Urinary bladder (tissue), 4 donors: ENCODE results near the gene ZNF319. TPM values are rescaled to one million over a fixed set of nuclear protein-coding genes. Genes with fewer than 3 reads are reported as not detected.

Source experiments
- DNase-seq: peaks from one replicate; pipeline ENCODE4 v3.0.0-alpha.2; 2015; ENCODE audit errors: extremely low spot score
- H3K27ac ChIP-seq: one replicate; pipeline ENCODE4 v1.5.1; 2013; ENCODE audit warnings: low read depth, mild to moderate bottlenecking, moderate library complexity
- H3K36me3 ChIP-seq: one replicate; pipeline ENCODE4 v1.6.1; 2013; ENCODE audit warnings: mild to moderate bottlenecking, moderate library complexity; ENCODE audit not compliant: insufficient read depth
- H3K4me1 ChIP-seq: one replicate; pipeline ENCODE4 v1.6.1; 2013; ENCODE audit warnings: mild to moderate bottlenecking, moderate library complexity; ENCODE audit not compliant: insufficient read depth
- H3K4me3 ChIP-seq: one replicate; pipeline ENCODE4 v1.5.1; 2013; ENCODE audit warnings: low read depth, low read length
- WGBS: extraction: QIAGEN DNeasy Blood & Tissue Kit; methylation state at CpG from one replicate; pipeline ENCODE4 v1.1.7; 2013; 5-methylcytosine and 5-hydroxymethylcytosine counted together
- polyA plus RNA-seq: library from polyadenylated mRNA; stranded (reverse); fragments of 200-250 nt; gene quantifications from one replicate; pipeline ENCODE4 v1.2.3, GENCODE V29; 2013
- total RNA-seq: library from RNA; depleted of rRNA; stranded (reverse); fragments of >200 nt; gene quantifications from one replicate; pipeline ENCODE4 v1.2.3, GENCODE V29; 2014
- donor health status: healthy with polysubstance abuse.
- donor health status: healthy.

Gene ZNF319
- total and polyA plus RNA-seq, 2 donors = 3.8 to 11.4 TPM

DNA sequence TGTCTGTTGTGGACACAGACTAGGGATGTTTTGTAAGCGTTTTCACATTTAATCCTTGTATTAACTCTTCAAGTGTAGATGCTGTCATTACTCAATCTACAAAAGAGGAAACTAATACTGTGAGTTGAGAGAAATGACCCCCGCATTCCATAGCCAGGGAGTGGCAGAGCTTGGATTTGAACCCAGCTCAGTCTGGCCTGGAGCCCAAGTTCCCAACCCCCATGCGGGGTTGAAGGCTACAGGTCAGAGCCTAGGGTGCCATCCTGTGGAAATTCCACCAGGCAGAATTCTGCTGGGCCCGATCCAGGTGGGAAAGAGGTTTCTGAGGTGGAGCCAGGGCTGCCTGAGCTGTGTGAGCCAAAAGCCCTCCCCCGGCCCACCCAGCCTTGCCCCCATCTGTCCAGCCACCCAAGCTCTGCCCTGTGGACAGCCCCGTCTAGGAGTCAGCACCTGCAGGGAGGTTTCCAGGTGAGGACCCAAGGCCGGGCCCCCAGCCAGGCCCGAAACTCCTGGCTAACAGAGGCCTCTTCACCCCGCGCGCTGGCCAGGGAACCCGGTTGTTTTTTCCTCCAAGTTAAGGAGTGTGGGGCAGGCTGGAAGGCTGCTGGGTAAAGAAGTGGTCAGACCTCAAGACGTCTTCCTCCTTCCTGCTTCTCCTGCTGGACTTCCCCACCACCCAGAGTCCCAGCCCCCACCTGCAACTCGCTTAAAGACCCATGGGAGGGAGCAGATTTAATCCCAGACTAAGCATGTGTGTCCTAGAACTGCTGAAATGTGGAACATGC, 30.7 kb upstream of the ZNF319 start:
- H3K36me3 ChIP-seq = no peaks in the 10 kb centered on the region
- DNase-seq = no peak
- no peaks in the 10 kb centered on the region for H3K4me1 ChIP-seq
- WGBS = 66% methylated on average over 14 of the region's 14 CpGs
- no peak overlapping the region for H3K27ac ChIP-seq
- H3K4me3 ChIP-seq = no peak overlapping the region

DNA sequence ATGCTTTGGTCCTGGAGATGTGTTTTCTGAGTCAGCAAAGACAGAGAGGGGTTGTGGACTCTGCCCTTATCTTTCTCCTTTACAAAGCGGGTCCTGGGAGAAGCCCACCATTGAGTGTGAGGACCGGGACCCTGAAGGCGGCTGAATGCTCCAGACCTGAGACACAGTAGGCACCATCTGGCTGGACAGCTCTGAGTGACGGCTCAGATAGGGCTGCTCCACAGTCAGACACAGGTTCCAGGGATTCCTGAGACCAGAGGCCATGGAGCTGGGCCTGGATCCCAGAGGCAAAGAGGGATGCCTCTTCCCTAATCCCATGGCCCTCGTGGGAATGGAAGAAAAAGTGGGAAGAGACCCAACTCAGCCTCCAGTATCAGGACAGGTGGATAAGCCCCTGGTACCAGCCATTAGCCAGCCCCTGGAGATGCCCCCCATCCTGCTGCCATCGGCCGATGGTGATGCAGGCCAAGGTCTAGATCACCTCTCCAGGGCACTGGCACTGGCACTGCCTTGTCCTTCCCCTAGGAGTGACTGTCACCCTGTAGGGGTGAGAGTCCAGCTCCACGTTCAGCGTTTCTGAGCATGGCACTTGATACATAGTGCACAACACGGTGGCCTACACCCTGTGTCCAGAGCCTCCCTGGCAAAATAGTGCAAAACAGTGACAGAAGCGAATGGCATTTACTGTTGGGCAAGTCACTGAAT, 29.8 kb upstream of the ZNF319 start:
- no peak for DNase-seq
- Histone ChIP-seq H3K4me1 (no peaks in the 10 kb centered on the region), H3K4me3 (no peak overlapping the region), H3K36me3 (no peaks in the 10 kb centered on the region), H3K27ac (no peak overlapping the region)
- WGBS = 85% methylated on average over 11 of the region's 11 CpGs

DNA sequence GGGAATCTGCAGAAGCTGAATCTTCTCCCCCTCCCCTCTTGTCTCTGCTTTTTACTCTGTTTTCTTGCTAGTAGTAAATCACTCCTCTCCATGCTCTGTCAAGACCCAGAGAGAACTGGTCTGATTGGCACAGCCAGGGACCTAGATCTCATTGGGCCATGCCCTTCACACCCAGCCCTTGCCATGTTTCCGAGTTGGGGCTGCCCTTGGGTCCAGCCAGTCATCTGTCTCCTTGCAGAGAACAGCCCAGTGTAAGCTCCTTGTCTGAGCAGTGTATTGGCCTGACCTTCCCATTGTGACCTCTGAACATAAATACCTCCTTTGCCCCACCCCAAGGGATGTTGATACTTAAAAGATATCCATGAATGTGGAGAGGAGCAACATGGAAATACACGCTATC, 28.9 kb upstream of the ZNF319 start:
- WGBS = 92% methylated on average over 2 of the region's 2 CpGs
- H3K4me3 ChIP-seq = no peak overlapping the region
- DNase-seq = no peak
- no peak overlapping the region for H3K27ac ChIP-seq
- H3K4me1 ChIP-seq = no peaks in the 10 kb centered on the region
- no peaks in the 10 kb centered on the region for H3K36me3 ChIP-seq

DNA sequence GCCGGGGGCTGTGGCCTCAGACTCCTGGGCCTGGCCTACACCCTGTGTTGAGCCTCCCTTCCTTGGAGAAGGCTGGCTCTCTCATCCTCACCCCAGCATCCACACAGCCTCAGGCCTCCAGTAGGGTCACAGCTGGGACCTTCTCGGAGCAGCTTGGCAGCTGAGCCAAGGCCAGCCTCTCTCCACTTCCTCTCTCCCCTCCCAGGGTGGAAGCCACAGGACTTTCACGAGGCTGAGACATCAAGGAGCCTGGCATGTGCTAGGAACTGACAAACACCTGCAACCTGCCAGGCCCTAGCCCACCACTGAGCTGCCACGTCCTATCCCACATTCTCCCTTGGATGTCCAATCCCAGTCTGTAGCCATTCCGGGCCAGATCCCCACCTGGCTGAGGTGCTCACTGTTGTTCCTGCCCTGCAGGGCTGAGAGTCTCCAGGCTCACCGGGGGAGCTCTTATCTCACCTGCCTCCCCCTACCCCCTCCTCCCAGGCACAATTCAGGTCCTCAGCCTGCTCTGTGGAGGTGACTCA, 28.1 kb upstream of the ZNF319 start:
- no peak for DNase-seq
- 75% methylated on average over 6 of the region's 6 CpGs for WGBS
- Histone ChIP-seq H3K36me3 (no peaks in the 10 kb centered on the region), H3K4me1 (no peaks in the 10 kb centered on the region), H3K27ac (no peak overlapping the region), H3K4me3 (no peak overlapping the region)

DNA sequence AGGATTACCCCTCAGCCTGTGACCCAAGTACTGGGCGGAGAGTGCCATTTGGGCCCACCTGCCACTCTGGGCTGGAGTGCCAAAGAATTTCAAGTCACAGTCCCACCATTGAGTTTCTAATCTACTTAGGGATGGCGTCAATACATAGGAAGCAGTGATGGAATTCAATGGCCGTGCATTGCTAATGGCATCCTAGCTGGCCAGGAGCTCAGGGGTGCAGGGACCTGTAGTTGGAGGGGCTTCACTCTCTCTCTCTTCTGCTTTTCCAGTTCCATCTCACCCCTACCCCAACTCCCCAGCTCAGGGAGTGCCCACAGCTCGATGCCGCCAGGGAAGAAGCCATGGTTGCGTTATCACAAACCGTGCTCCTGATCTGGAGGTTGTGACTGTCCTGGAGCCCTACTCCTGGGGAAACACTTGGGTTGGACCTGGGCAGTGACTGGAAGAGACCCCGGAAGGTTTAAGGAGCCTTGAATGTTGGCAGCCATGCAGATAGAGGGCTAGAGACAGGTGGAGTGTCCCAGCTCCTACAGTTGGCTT, 27.5 kb upstream of the ZNF319 start:
- H3K27ac ChIP-seq = no peak overlapping the region

DNA sequence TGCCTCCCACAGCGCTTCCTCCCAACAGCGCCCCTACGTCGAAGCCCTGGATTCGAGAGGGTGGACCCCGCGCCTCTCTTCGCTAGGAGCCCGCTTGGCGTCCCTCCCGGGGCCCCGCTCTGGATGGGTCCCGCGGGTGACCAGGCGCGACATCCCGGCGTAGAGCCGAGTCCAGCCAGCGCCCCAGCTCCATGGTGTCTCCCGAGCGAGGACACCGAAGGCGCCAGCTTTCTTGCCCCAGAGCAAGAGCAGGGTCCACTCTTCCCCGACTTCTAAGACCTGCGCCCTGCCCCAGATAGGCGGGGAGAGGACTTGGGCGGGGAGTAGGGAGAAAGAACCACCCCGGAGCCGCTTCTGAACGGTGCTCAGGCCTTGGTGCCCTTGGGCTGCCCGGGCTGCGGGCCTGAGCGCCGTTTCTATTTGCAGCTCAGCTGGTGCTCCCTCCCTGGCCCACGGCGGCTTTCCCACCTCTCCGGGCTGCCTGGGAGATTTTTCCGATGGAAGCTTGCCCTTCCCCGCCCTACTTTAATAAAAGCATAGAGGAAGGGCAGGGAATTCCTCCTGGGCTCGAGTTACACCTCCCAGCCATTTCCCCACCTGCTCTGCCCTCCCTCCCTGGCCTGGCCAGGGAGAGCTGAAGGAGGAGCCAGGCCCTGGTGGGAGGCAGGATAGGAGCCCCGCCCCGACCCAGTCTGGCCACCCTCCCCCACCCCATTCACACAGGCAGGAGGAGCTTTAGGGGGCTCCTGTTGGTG, 26.9 kb upstream of the ZNF319 start:
- Histone ChIP-seq H3K36me3 (no peaks in the 10 kb centered on the region), H3K4me3 (peak overlapping the region; percentile 61), H3K4me1 (no peaks in the 10 kb centered on the region), H3K27ac (no peak overlapping the region)
- 6% methylated on average over 43 of the region's 43 CpGs for WGBS
- DNase-seq = no peak

More for the DNA sequence above, 27.5 kb upstream of the ZNF319 start:
- H3K36me3 ChIP-seq = no peaks in the 10 kb centered on the region
- no peak overlapping the region for H3K4me3 ChIP-seq
- 91% methylated on average over 8 of the region's 8 CpGs for WGBS
- no peaks in the 10 kb centered on the region for H3K4me1 ChIP-seq
- DNase-seq = no peak

DNA sequence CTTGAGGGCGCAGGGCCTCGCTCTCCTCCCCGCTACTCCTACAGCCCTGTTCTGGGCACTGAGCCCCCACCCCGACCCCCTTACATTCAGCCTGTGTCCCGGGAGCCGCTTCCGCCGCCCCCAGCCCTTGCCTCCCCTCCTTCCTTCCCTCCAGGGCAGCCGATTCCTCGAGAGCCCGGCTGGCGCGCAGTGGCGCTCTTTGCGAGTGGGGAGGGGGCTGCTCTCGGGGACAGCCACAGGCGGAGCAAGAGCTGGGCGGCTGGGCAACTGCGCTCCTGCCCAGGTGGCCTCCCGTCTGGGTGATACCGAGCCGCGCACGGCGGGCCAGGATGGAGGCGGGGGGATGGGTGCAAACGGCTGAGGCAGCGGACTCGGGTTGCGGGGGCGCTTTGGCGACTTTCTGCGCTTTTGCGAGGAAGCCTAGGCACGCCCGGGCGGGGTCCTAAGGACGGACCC, 26.3 kb upstream of the ZNF319 start:
- DNase-seq = no peak
- H3K4me3 ChIP-seq = peak overlapping the region; percentile 61
- no peak overlapping the region for H3K27ac ChIP-seq
- H3K36me3 ChIP-seq = no peaks in the 10 kb centered on the region
- WGBS = under 1% methylated on average over 38 of the region's 38 CpGs
- no peaks in the 10 kb centered on the region for H3K4me1 ChIP-seq

DNA sequence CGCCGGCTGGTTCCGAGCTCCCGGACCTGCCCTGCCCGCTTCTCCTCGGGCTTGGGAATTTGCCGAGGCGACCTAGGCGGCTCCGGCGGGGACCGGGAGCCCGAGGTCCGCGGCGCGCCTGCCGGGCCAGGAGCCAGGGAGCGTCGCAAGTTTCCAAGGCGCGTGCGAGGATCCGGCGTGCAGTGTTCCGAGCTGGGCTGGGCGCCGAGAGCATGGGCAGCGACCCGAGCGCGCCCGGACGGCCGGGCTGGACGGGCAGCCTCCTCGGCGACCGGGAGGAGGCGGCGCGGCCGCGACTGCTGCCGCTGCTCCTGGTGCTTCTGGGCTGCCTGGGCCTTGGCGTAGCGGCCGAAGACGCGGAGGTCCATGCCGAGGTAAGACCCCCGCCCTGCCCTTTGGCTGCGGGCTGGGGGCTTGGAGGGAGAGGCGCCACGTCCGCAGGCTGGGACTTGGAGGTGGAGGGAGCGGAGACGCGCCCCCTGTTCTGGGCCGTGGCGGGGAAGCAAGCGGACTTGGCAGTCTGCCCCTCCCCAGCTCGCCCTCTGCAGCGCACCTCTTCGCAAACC, 25.8 kb upstream of the ZNF319 start:
- under 1% methylated on average over 65 of the region's 65 CpGs for WGBS
- Histone ChIP-seq H3K27ac (no peak overlapping the region), H3K4me3 (peak overlapping the region; percentile 61), H3K4me1 (no peaks in the 10 kb centered on the region), H3K36me3 (no peaks in the 10 kb centered on the region)
- DNase-seq = no peak

DNA sequence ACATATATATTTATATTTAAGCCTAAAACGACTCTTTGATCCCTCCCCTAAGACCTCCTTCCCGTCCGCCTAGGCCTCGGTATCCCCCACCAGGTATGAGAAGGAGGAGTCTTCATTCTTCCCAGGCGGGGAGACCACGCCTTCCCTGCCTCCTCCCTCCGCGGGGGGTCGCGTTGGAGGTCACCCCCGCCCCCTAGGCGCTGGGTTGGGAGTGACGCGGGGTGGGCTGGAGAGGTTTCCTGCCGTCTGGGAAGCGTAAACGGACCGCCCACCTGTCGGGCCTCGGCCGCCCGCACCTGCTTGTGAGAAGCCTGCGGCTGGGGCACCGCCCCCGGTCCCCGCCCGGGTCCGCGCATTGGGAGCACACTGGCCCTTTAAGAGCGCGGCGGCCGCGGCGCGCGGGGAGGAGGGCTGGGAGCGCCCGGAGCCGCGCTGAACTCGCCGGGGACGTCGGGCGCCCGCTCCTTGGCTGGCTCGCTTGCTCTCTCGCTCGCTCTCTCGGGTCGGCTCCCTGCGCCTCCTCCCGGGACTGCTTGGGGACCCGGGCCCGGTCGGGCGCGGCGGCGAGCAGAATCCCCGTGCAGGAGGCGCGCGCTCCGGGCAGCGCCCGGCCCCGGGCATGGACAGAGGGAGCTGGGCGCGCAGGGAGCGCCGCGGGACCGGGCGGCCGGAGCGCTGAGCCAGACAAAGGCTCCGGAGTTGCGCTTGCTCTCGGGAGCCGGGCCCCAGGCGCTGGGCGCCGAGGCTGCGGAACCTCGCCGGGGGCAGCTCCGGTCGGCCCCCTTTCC, 25.1 kb upstream of the ZNF319 start, which contains the start of gene MMP15:
Gene MMP15 (plus strand): TSS at position 404 of the 788 bp plus-strand sequence. CDS start 597 bp downstream, outside the sequence.
- no peaks in the 10 kb centered on the region for H3K4me1 ChIP-seq
- H3K4me3 ChIP-seq = peak within 1 kb of the TSS; percentile 61

DNA sequence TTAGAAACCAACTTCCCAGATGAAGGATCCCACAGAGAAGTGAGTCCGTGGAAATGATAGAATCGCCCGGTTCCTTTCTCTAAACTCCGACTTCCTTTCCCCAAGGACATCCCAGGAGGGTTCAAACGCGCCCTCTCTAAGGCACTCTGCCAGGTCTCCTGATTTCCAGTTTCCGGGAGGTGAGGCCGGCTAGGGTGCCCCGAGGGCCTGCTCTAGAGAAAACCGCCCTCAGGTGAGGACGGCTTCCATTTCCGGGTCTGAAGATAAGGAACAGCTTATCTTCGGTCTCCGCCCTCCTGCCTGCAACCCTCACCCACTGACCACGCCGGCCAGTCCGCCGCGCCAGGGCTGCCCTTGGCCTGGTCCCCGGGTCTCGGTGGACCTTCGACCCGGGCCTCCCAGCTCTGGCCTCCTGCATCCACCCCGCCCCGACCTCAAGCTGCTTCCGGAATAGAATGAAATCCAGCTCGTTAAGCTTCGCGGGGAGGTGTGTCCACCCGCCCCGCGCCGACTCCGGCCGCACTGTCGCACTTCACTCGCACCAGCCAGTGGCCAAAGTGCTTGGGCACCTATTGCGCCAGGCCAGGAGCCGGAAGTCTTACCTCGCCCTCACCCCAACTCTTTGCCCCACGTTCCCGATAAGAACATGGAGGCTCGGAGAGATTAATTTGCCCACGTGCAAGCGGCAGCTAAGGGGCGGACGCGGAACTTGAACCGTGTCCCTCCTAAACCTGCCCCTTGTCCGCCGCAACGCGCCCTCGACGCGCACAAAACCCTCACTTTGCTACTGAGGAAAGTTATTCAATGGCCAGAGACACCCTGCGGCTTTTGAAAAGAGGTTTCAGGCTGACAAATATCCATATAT, 24.2 kb upstream of the ZNF319 start:
- no peaks in the 10 kb centered on the region for H3K4me1 ChIP-seq
- DNase-seq = no peak

More for the DNA sequence above, 25.1 kb upstream of the ZNF319 start, which contains the start of gene MMP15:
- Histone ChIP-seq H3K27ac (peak within 1 kb of the TSS; percentile 42), H3K36me3 (no peaks in the 10 kb centered on the region)
- no peak for DNase-seq
- under 1% methylated on average over 90 of the region's 90 CpGs for WGBS

DNA sequence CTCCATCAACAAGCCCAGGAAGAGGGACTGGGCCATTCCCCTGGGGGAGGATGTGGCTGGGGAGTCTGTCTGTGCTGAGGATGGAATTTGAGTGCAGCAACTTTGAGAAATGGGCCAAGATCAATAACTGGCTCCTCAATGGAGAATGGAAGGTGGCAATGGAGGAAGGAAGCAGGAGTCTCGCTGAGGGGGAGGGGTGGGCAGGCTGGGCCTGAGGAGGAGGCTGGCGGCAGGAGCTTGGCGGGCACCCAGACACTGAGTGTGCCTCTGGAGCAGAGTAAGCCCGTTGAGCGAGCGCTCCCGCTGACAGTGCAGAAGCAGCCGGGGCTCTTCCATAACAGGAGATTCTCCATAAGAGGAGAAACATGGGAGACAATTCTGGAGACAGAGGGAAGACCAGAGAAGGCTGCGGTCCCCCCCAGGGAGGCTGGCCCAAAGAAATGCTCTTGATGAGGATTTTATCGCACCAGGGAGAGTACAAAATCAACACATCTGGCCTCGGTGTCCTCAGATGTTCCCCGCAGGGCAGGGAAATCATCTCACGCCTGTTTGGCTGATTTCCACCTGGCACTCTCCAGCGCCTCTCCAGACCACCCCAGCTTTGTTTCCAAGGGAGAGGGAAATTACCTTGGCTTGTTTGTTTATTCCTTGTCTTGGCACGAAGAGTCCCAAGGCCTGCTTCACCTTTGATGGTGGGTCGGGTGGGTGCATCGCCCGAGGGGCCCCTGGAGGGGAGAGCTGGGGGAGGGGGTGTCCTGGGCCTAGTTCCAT, 22.3 kb upstream of the ZNF319 start:
- H3K27ac ChIP-seq = no peak overlapping the region
- H3K4me3 ChIP-seq = no peak overlapping the region
- H3K4me1 ChIP-seq = no peaks in the 10 kb centered on the region

More for the DNA sequence above, 24.2 kb upstream of the ZNF319 start:
- WGBS = 15% methylated on average over 57 of the region's 57 CpGs
- peak overlapping the region; percentile 61 for H3K4me3 ChIP-seq
- H3K36me3 ChIP-seq = no peaks in the 10 kb centered on the region
- peak overlapping the region; percentile 23 for H3K27ac ChIP-seq

More for the DNA sequence above, 22.3 kb upstream of the ZNF319 start:
- H3K36me3 ChIP-seq = no peaks in the 10 kb centered on the region
- DNase-seq = no peak
- 13% methylated on average over 18 of the region's 18 CpGs for whole genome bisulfite sequencing
